OCI-LY3 (cell line): ENCODE data around the gene HSD3B7.
"Not testable (repeated sequence)": the region's sequence is repeated elsewhere in the genome, so short reads cannot be mapped to it uniquely, and the experiment has no call there.

Experiments
- H2AFZ ChIP-seq: fragments of 200-600, 300-600 bp; shearing (Covaris generic); 2 replicates; pipeline ENCODE4 v1.6.0; 2014; ENCODE audit warnings: antibody characterized with exemption, low read depth, low read length
- H3K27ac ChIP-seq: fragments of 200-600, 300-600 bp; sonication (generic); 2 replicates; pipeline ENCODE4 v1.5.1; 2014; ENCODE audit warnings: mild to moderate bottlenecking, low read length, moderate library complexity, mixed read lengths
- H3K27me3 ChIP-seq: fragments of 200-600, 300-600 bp; sonication (generic); 2 replicates; pipeline ENCODE4 v1.6.1; 2014; ENCODE audit warnings: low read depth, low read length, mixed read lengths
- H3K36me3 ChIP-seq: fragments of 200-600, 300-600 bp; sonication (generic); replicated peaks from 2 replicates; pipeline ENCODE3; 2014; ENCODE audit warnings: low read depth, low read length, mixed read lengths
- H3K4me1 ChIP-seq: fragments of 300-600, 200-600 bp; sonication (generic); 2 replicates; pipeline ENCODE4 v1.6.1; 2014; ENCODE audit warnings: low read length, mixed read lengths
- H3K4me2 ChIP-seq: fragments of 200-600, 300-600 bp; sonication (generic); 2 replicates; pipeline ENCODE4 v1.6.1; 2014; ENCODE audit warnings: low read length, mixed read lengths
- H3K4me3 ChIP-seq: fragments of 300-600, 200-600 bp; sonication (generic); 2 replicates; pipeline ENCODE4 v1.5.1; 2014; ENCODE audit warnings: antibody characterized with exemption, mild to moderate bottlenecking, low read length, moderate library complexity
- H3K79me2 ChIP-seq: fragments of 300-600, 200-600 bp; shearing (Covaris generic); 2 replicates; pipeline ENCODE4 v1.6.1; 2014; ENCODE audit warnings: mild to moderate bottlenecking, low read length, mixed read lengths
- H3K9ac ChIP-seq: fragments of 300-600, 200-600 bp; shearing (Covaris generic); 2 replicates; pipeline ENCODE4 v1.6.0; 2014; ENCODE audit warnings: mild to moderate bottlenecking, low read length, moderate library complexity
- H3K9me3 ChIP-seq: fragments of 200-600, 300-600 bp; shearing (Covaris generic); 2 replicates; pipeline ENCODE4 v1.6.1; 2014; ENCODE audit warnings: low read length, mixed read lengths; ENCODE audit not compliant: insufficient read depth
- H4K20me1 ChIP-seq: fragments of 200-600, 300-600 bp; sonication (generic); 2 replicates; pipeline ENCODE4 v1.6.1; 2016; ENCODE audit warnings: low read length, mixed read lengths; ENCODE audit not compliant: insufficient read depth
- EZH2phosphoT487 ChIP-seq: fragments of 200-600 bp; shearing (Covaris generic); IDR thresholded peaks from 2 replicates; pipeline ENCODE4 v1.6.1; 2018; ENCODE audit warnings: antibody characterized with exemption, mixed run types, low read depth
- TF ChIP-seq, protein P1 (sequence below): fragments of 200-600, 300-600 bp; sonication (generic); IDR thresholded peaks from 2 replicates; pipeline ENCODE4 v1.5.1; 2014; ENCODE audit warnings: antibody characterized with exemption, low read length, low read depth

Gene HSD3B7

GRCh38 chr16:30984669-30985400, at the start of gene HSD3B7:
Gene HSD3B7 (plus strand): TSS chr16:30985207. CDS start chr16:30985659, 452 bp downstream.
- H3K79me2 ChIP-seq = no peaks in the 10 kb centered on the region
- no peak within 1 kb of the TSS for H3K4me3 ChIP-seq
- TF ChIP-seq, protein P1, sequence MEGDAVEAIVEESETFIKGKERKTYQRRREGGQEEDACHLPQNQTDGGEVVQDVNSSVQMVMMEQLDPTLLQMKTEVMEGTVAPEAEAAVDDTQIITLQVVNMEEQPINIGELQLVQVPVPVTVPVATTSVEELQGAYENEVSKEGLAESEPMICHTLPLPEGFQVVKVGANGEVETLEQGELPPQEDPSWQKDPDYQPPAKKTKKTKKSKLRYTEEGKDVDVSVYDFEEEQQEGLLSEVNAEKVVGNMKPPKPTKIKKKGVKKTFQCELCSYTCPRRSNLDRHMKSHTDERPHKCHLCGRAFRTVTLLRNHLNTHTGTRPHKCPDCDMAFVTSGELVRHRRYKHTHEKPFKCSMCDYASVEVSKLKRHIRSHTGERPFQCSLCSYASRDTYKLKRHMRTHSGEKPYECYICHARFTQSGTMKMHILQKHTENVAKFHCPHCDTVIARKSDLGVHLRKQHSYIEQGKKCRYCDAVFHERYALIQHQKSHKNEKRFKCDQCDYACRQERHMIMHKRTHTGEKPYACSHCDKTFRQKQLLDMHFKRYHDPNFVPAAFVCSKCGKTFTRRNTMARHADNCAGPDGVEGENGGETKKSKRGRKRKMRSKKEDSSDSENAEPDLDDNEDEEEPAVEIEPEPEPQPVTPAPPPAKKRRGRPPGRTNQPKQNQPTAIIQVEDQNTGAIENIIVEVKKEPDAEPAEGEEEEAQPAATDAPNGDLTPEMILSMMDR = peak; percentile 84
- TF ChIP-seq EZH2phosphoT487 = no peak
- H3K9ac ChIP-seq = no peak within 1 kb of the TSS
- no peak within 1 kb of the TSS for H3K27ac ChIP-seq
- H2AFZ ChIP-seq = no peak within 1 kb of the TSS
- no peak within 1 kb of the TSS for H3K4me2 ChIP-seq
- H3K4me1 ChIP-seq = peaks cover 8% of the 10 kb centered on the region
- no peaks in the 10 kb centered on the region for H4K20me1 ChIP-seq
- H3K27me3 ChIP-seq = no peaks in the 10 kb centered on the region
- H3K9me3 ChIP-seq = no peaks in the 10 kb centered on the region
- H3K36me3 ChIP-seq = peaks cover 16% of the 10 kb centered on the region

- H3K4me3 ChIP-seq = no peak overlapping the region
- TF ChIP-seq EZH2phosphoT487 = no peak
- TF ChIP-seq, protein P1 = no peak
- no peaks in the 10 kb centered on the region for H3K9me3 ChIP-seq
- H3K27ac ChIP-seq = no peak overlapping the region
- no peaks in the 10 kb centered on the region for H3K27me3 ChIP-seq
- H3K4me1 ChIP-seq = peaks cover 9% of the 10 kb centered on the region
- H3K36me3 ChIP-seq = peaks cover 3% of the 10 kb centered on the region
- no peak overlapping the region for H3K4me2 ChIP-seq
- no peak overlapping the region for H2AFZ ChIP-seq
- no peak overlapping the region for H3K9ac ChIP-seq
- H4K20me1 ChIP-seq = no peaks in the 10 kb centered on the region
- H3K79me2 ChIP-seq = no peaks in the 10 kb centered on the region
Measured at GRCh38 chr16:30937692-30938091, 47.3 kb upstream of the HSD3B7 start.

GRCh38 chr16:30939571-30939970, 45.4 kb upstream of the HSD3B7 start:
- H3K9ac ChIP-seq, H3K9me3 ChIP-seq, H3K4me2 ChIP-seq, H3K4me1 ChIP-seq, H3K79me2 ChIP-seq, H4K20me1 ChIP-seq, H3K27ac ChIP-seq, H3K4me3 ChIP-seq, H2AFZ ChIP-seq, H3K27me3 ChIP-seq, H3K36me3 ChIP-seq: not testable (repeated sequence)

- Histone ChIP-seq H3K4me2 (peak overlapping the region; percentile 63), H2AFZ (peak overlapping the region; percentile 66; the same call in 1 of the 2 replicates), H3K4me1 (peaks cover 9% of the 10 kb centered on the region), H3K79me2 (no peaks in the 10 kb centered on the region), H3K36me3 (peaks cover 14% of the 10 kb centered on the region), H3K27me3 (no peaks in the 10 kb centered on the region), H4K20me1 (no peaks in the 10 kb centered on the region), H3K27ac (no peak overlapping the region), H3K4me3 (peak overlapping the region; percentile 56), H3K9ac (no peak overlapping the region), H3K9me3 (no peaks in the 10 kb centered on the region)
- TF ChIP-seq, protein P1 = peak; percentile 83
- TF ChIP-seq EZH2phosphoT487 = no peak
Measured at GRCh38 chr16:30941600-30942425, 43.2 kb upstream of the HSD3B7 start.
